DND-41 (cell line): ENCODE results near the gene KANSL1.

Experiments
- ATAC-seq: fragments of 200-7000 bp; cut with Tn5 transposase; 3 replicates; pipeline ENCODE4 v1.9.1; 2021; ENCODE audit warnings: low read depth; ENCODE audit not compliant: insufficient read depth
- DNase-seq: peaks from one replicate; pipeline ENCODE4 v3.0.0-alpha.2; 2020
- H2AFZ ChIP-seq: 2 replicates; pipeline ENCODE4 v1.6.0; 2012; ENCODE audit warnings: low read depth, low read length
- H3K27ac ChIP-seq: 2 replicates; pipeline ENCODE4 v1.5.1; 2012; ENCODE audit warnings: low read length, inconsistent platforms
- H3K27me3 ChIP-seq: fragments of 200-600 bp; sonication (generic); 2 replicates; pipeline ENCODE4 v1.6.0; 2012; ENCODE audit warnings: low read length, mild to moderate bottlenecking, inconsistent platforms; ENCODE audit not compliant: insufficient read depth, poor library complexity
- H3K36me3 ChIP-seq: 2 replicates; pipeline ENCODE4 v1.5.1; 2012; ENCODE audit warnings: low read length, inconsistent platforms; ENCODE audit not compliant: insufficient read depth
- H3K4me1 ChIP-seq: 2 replicates; pipeline ENCODE4 v1.5.1; 2012; ENCODE audit warnings: mild to moderate bottlenecking, low read length; ENCODE audit not compliant: insufficient read depth
- H3K4me2 ChIP-seq: 2 replicates; pipeline ENCODE4 v1.6.0; 2012; ENCODE audit warnings: mild to moderate bottlenecking, moderate library complexity, low read length, inconsistent platforms; ENCODE audit not compliant: insufficient read depth
- H3K4me3 ChIP-seq, 2 experiments: fragments of 200-600 bp in 1 of 2; shearing (Covaris generic) in 1 of 2; 2 replicates each; pipeline ENCODE4 v1.5.1; 2012 to 2016; ENCODE audit warnings: inconsistent platforms in 2 of 2, low read length in 2 of 2, mild to moderate bottlenecking in 2 of 2, low read depth in 1 of 2, moderate library complexity in 1 of 2
- H3K79me2 ChIP-seq: 2 replicates; pipeline ENCODE4 v1.6.0; 2012; ENCODE audit warnings: low read length, inconsistent platforms; ENCODE audit not compliant: insufficient read depth
- H3K9ac ChIP-seq: 2 replicates; pipeline ENCODE4 v1.6.0; 2012; ENCODE audit warnings: low read depth, mild to moderate bottlenecking, inconsistent platforms, low read length, moderate library complexity
- H3K9me3 ChIP-seq: 2 replicates; pipeline ENCODE4 v1.5.1; 2012; ENCODE audit warnings: low read length, moderate library complexity, mild to moderate bottlenecking, inconsistent platforms; ENCODE audit not compliant: insufficient read depth, severe bottlenecking
- H4K20me1 ChIP-seq: 2 replicates; pipeline ENCODE4 v1.6.0; 2012; ENCODE audit warnings: low read length; ENCODE audit not compliant: insufficient read depth
- CTCF ChIP-seq: IDR thresholded peaks from 2 replicates; pipeline ENCODE4 v1.5.1; 2012; ENCODE audit warnings: borderline replicate concordance, low read length, moderate library complexity, mild to moderate bottlenecking; ENCODE audit not compliant: poor library complexity, severe bottlenecking; ENCODE audit errors: extremely low read depth
- EZH2 ChIP-seq: IDR thresholded peaks from 3 replicates; pipeline ENCODE4 v1.6.1; 2012; ENCODE audit warnings: borderline replicate concordance, low read depth, mild to moderate bottlenecking, moderate library complexity, low read length, inconsistent platforms; ENCODE audit not compliant: severe bottlenecking

KANSL1 gene

GRCh38 chr17:46158323-46159296, 34.6 kb downstream of the KANSL1 start:
- ATAC-seq (no peak), DNase-seq (no peak)
- Histone ChIP-seq H3K9me3 (no peaks in the 10 kb centered on the region), H4K20me1 (peaks cover 99% of the 10 kb centered on the region), H3K4me1 (peaks cover 26% of the 10 kb centered on the region), H3K79me2 (peaks cover 100% of the 10 kb centered on the region), H2AFZ (no peak overlapping the region), H3K27me3 (no peaks in the 10 kb centered on the region), H3K4me2 (no peak overlapping the region), H3K27ac (no peak overlapping the region), H3K4me3 (no peak overlapping the region), H3K36me3 (peaks cover 13% of the 10 kb centered on the region; the same call in 1 of the 2 replicates), H3K9ac (no peak overlapping the region)
- no peak for TF ChIP-seq CTCF
- no peak for TF ChIP-seq EZH2

- H3K27ac ChIP-seq = no peak overlapping the region
- TF ChIP-seq EZH2 (no peak), CTCF (no peak)
- H3K4me1 ChIP-seq = peaks cover 32% of the 10 kb centered on the region
- no peak for ATAC-seq
- H3K4me2 ChIP-seq = no peak overlapping the region
- no peak overlapping the region for H2AFZ ChIP-seq
- no peak overlapping the region for H3K9ac ChIP-seq
- H3K4me3 ChIP-seq = no peak overlapping the region
- H3K36me3 ChIP-seq = peaks cover 16% of the 10 kb centered on the region; the same call in 1 of the 2 replicates
- peaks cover 100% of the 10 kb centered on the region for H3K79me2 ChIP-seq
- peaks cover 99% of the 10 kb centered on the region for H4K20me1 ChIP-seq
- no peaks in the 10 kb centered on the region for H3K27me3 ChIP-seq
- no peaks in the 10 kb centered on the region for H3K9me3 ChIP-seq
- no peak for DNase-seq
These were observed 35.7 kb downstream of the KANSL1 start for GRCh38 chr17:46157443-46158062.

GRCh38 chr17:46154151-46154816, 38.9 kb downstream of the KANSL1 start:
- H4K20me1 ChIP-seq = peaks cover 97% of the 10 kb centered on the region

More at GRCh38 chr17:46154151-46154816, 38.9 kb downstream of the KANSL1 start:
- no peak for TF ChIP-seq EZH2
- TF ChIP-seq CTCF = no peak
- Histone ChIP-seq H3K27ac (peak overlapping the region; percentile 19; the same call in 1 of the 2 replicates), H3K4me2 (no peak overlapping the region), H3K36me3 (peaks cover 13% of the 10 kb centered on the region; the same call in 1 of the 2 replicates), H3K4me3 (no peak overlapping the region), H3K27me3 (no peaks in the 10 kb centered on the region), H3K79me2 (peaks cover 100% of the 10 kb centered on the region), H2AFZ (no peak overlapping the region), H3K4me1 (peaks cover 42% of the 10 kb centered on the region), H3K9ac (no peak overlapping the region), H3K9me3 (no peaks in the 10 kb centered on the region)
- ATAC-seq (peak; percentile 82), DNase-seq (peak; percentile 54)
